ENCODE measurements around the gene GRM7.

DNA sequence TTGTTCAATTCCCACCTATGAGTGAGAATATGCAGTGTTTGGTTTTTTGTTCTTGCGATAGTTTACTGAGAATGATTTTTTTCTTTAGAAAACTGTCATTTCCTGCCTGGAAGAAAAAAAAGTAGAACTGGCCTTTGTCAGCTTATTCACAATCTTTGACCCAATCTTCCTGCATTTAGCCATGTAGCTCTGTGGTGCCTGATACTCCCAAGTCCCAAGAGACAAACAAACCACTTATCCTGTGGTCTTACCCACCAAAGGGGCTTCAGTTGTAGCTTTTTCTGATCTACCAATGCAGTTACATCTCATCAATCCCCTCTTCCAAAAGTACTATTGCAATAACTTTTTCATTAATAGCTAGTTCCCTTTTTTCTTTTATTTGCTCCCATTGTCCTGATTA lies 444.6 kb downstream of the GRM7 start:
- TF ChIP-seq, protein P1, sequence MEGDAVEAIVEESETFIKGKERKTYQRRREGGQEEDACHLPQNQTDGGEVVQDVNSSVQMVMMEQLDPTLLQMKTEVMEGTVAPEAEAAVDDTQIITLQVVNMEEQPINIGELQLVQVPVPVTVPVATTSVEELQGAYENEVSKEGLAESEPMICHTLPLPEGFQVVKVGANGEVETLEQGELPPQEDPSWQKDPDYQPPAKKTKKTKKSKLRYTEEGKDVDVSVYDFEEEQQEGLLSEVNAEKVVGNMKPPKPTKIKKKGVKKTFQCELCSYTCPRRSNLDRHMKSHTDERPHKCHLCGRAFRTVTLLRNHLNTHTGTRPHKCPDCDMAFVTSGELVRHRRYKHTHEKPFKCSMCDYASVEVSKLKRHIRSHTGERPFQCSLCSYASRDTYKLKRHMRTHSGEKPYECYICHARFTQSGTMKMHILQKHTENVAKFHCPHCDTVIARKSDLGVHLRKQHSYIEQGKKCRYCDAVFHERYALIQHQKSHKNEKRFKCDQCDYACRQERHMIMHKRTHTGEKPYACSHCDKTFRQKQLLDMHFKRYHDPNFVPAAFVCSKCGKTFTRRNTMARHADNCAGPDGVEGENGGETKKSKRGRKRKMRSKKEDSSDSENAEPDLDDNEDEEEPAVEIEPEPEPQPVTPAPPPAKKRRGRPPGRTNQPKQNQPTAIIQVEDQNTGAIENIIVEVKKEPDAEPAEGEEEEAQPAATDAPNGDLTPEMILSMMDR (conservative IDR thresholded peaks at IDR 0.05; ENCODE audit: low read depth, low read length), result no peak
- no peak for TF ChIP-seq EZH2 (IDR thresholded peaks at IDR 0.05; ENCODE audit: borderline replicate concordance, low read depth, low read length, poor library complexity, severe bottlenecking)

All from A673 (cell line).